SK-N-SH treated with all-trans-retinoic acid at 6 μM for 48 hours (cell line): ENCODE data around the gene CLN6.

Source experiments
- ARNTL ChIP-seq: fragments of 450-650 bp; formaldehyde crosslinking; IDR thresholded peaks from 2 replicates; pipeline ENCODE4 v1.5.0; 2020; ENCODE audit warnings: low read depth, mild to moderate bottlenecking, moderate library complexity, borderline replicate concordance
- CSRNP3 ChIP-seq: fragments of 250-450 bp; sonication (Bioruptor Pico); IDR thresholded peaks from 2 replicates; pipeline ENCODE4 v1.5.1; 2021; ENCODE audit warnings: mild to moderate bottlenecking, moderate library complexity
- ISL1 ChIP-seq: fragments of 250-450 bp; sonication (Bioruptor Pico); IDR thresholded peaks from 2 replicates; pipeline ENCODE4 v2.1.2; 2022; ENCODE audit warnings: mild to moderate bottlenecking, moderate library complexity
- OSR1 ChIP-seq: fragments of 250-450 bp; sonication (Bioruptor Pico); IDR thresholded peaks from 2 replicates; pipeline ENCODE4 v1.8.0; 2022; ENCODE audit warnings: moderate library complexity, mild to moderate bottlenecking, inconsistent platforms
- PATZ1 ChIP-seq: fragments of 250-450 bp; sonication (Bioruptor Pico); IDR thresholded peaks from 2 replicates; pipeline ENCODE4 v1.8.0; 2020; ENCODE audit warnings: mild to moderate bottlenecking, moderate library complexity, borderline replicate concordance
- RARB ChIP-seq: fragments of 250-450 bp; sonication (Bioruptor Pico); IDR thresholded peaks from 2 replicates; pipeline ENCODE4 v1.8.0; 2021; ENCODE audit warnings: mild to moderate bottlenecking, moderate library complexity
- TCF4 ChIP-seq: fragments of 250-450 bp; sonication (Bioruptor Pico); IDR thresholded peaks from 2 replicates; pipeline ENCODE4 v1.8.0; 2021; ENCODE audit warnings: mild to moderate bottlenecking, moderate library complexity, borderline replicate concordance
- ZC3H10 ChIP-seq: fragments of 250-450 bp; sonication (Bioruptor Pico); IDR thresholded peaks from 2 replicates; pipeline ENCODE4 v1.5.1; 2021; ENCODE audit warnings: mild to moderate bottlenecking, moderate library complexity
- ZFP3 ChIP-seq: fragments of 250-450 bp; sonication (Bioruptor Pico); IDR thresholded peaks from 2 replicates; pipeline ENCODE4 v1.5.0; 2020; ENCODE audit warnings: mild to moderate bottlenecking, moderate library complexity
- ZFP30 ChIP-seq: fragments of 450-650 bp; formaldehyde crosslinking; IDR thresholded peaks from 2 replicates; pipeline ENCODE4 v1.5.0; 2022; ENCODE audit warnings: mild to moderate bottlenecking, moderate library complexity
- ZNF565 ChIP-seq: fragments of 450-650 bp; formaldehyde crosslinking; conservative IDR thresholded peaks from 2 replicates; pipeline ENCODE4 v1.5.0; 2020; ENCODE audit warnings: low read depth, mild to moderate bottlenecking, moderate library complexity
- ZNF70 ChIP-seq: fragments of 450-650 bp; formaldehyde crosslinking; IDR thresholded peaks from 2 replicates; pipeline ENCODE4 v1.5.0; 2020; ENCODE audit warnings: mild to moderate bottlenecking, moderate library complexity

GRCh38 chr15:68258692-68259091 lies 29.2 kb upstream of the CLN6 start:
- TF ChIP-seq ZFP3, result no peak
- TF ChIP-seq TCF4 (CRISPR knock-in tag), result no peak
- TF ChIP-seq ARNTL, result no peak
- TF ChIP-seq ZFP30 (CRISPR knock-in tag), result no peak
- TF ChIP-seq OSR1 (CRISPR knock-in tag), result no peak
- TF ChIP-seq PATZ1 (CRISPR knock-in tag), result no peak
- TF ChIP-seq CSRNP3, result no peak
- no peak for TF ChIP-seq ZNF70
- no peak for TF ChIP-seq ZC3H10 (CRISPR knock-in tag)
- TF ChIP-seq ISL1 (CRISPR knock-in tag), result no peak
- TF ChIP-seq RARB, result no peak
- no peak for TF ChIP-seq ZNF565 (CRISPR knock-in tag)
